ENCODE measurements around the gene APC2. TPM values are rescaled to one million over a fixed set of nuclear protein-coding genes. Genes with fewer than 3 reads are reported as not detected.
A peak's percentile ranks its signal among the peaks of the same experiment; 100 is the strongest.

The APC2 gene
- total RNA-seq, 1 donor from 2014 or later: 1.0 TPM

- Histone ChIP-seq H3K9me3 (ENCODE audit: control insufficient read depth in 3 of 3, low read length in 3 of 3) (no peaks in the 10 kb centered on the region), H3K9ac (ENCODE audit: low read depth in 1 of 3, low read length in 3 of 3) (peak overlapping the region in 1 of 3 donors; percentile 50), H3K27ac (ENCODE audit: low read depth, low read length) (no peak overlapping the region), H3K4me1 (ENCODE audit: control insufficient read depth in 3 of 3, insufficient read depth in 3 of 3, low read length in 3 of 3) (peaks cover 12 to 22% (median 18%) of the 10 kb centered on the region in 3 donors), H3K36me3 (ENCODE audit: control insufficient read depth in 3 of 3, insufficient read depth in 3 of 3, low read length in 3 of 3) (peaks cover 4 to 11% (median 5%) of the 10 kb centered on the region in 3 donors), H3K27me3 (ENCODE audit: control insufficient read depth in 3 of 3, insufficient read depth in 3 of 3, low read length in 3 of 3) (peaks cover 21 to 31% (median 21%) of the 10 kb centered on the region in 3 donors), H3K4me3 (ENCODE audit: low read length in 3 of 3) (no peak overlapping the region)
These were observed 52.6 kb downstream of the APC2 start for GRCh38 chr19:1502433-1503088.

- Histone ChIP-seq H3K36me3 (ENCODE audit: control insufficient read depth in 3 of 3, insufficient read depth in 3 of 3, low read length in 3 of 3) (peaks cover 4 to 11% (median 5%) of the 10 kb centered on the region in 3 donors), H3K4me3 (ENCODE audit: low read length in 3 of 3) (peak overlapping the region in 1 of 3 donors; percentile 29), H3K9me3 (ENCODE audit: control insufficient read depth in 3 of 3, low read length in 3 of 3) (no peaks in the 10 kb centered on the region), H3K27me3 (ENCODE audit: control insufficient read depth in 3 of 3, insufficient read depth in 3 of 3, low read length in 3 of 3) (peaks cover 16 to 24% (median 17%) of the 10 kb centered on the region in 3 donors), H3K9ac (ENCODE audit: low read depth in 1 of 3, low read length in 3 of 3) (peak overlapping the region in 1 of 3 donors; percentile 50), H3K4me1 (ENCODE audit: control insufficient read depth in 3 of 3, insufficient read depth in 3 of 3, low read length in 3 of 3) (peaks cover 12 to 23% (median 21%) of the 10 kb centered on the region in 3 donors), H3K27ac (ENCODE audit: low read depth, low read length) (no peak overlapping the region)
These were observed 53.4 kb downstream of the APC2 start for GRCh38 chr19:1503089-1503924.

DNA sequence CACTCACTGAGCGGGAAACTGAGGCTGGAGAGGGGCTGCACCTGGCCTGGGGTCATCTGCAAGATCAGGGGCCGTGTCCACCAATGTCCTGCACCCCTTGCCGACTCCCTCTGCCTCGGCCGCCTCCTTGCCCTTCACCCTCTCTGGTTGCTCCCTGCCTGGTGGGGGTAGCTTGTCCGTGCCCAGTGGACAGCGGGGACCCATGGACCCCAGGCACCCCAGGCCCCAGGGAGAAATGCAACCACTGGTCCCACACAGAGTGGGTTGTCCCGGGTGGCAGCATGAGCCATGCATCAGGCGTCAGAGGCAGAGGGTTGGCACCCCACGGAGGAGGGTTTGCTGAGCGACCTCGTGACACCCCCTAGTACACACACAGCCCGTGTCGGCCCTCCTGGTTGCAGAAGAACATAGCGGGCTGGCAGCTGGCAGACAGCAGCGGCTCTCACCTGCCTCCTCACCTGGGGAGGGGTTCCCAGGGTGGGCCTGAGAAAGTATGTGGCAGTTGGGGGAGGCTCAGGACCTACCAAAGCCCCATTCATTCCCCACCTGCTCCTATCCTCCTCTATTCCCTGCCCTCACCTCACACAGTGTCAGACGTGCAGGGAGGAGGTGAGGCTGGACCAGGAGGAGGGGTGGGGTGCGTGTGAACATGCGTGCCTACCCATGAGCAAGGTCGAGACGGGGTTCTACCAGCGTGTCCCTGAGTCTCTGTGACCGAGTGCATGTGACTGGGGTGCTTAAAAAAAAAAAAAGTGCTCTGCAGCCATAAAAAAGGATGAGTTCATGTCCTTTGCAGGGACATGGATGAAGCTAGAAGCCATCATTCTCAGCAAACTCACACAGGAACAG, 54.2 kb downstream of the APC2 start:
- H3K27ac ChIP-seq (ENCODE audit: low read depth, low read length): no peak overlapping the region
- peaks cover 16 to 24% (median 17%) of the 10 kb centered on the region in 3 donors for H3K27me3 ChIP-seq (ENCODE audit: control insufficient read depth in 3 of 3, insufficient read depth in 3 of 3, low read length in 3 of 3)
- H3K9me3 ChIP-seq (ENCODE audit: control insufficient read depth in 3 of 3, low read length in 3 of 3): no peaks in the 10 kb centered on the region
- peak overlapping the region in 1 of 3 donors; percentile 33 for H3K9ac ChIP-seq (ENCODE audit: low read depth in 1 of 3, low read length in 3 of 3)
- H3K36me3 ChIP-seq (ENCODE audit: control insufficient read depth in 3 of 3, insufficient read depth in 3 of 3, low read length in 3 of 3): peaks cover 4 to 11% (median 5%) of the 10 kb centered on the region in 3 donors
- H3K4me3 ChIP-seq (ENCODE audit: low read length in 3 of 3): no peak overlapping the region
- H3K4me1 ChIP-seq (ENCODE audit: control insufficient read depth in 3 of 3, insufficient read depth in 3 of 3, low read length in 3 of 3): peaks cover 14 to 27% (median 21%) of the 10 kb centered on the region in 3 donors

GRCh38 chr19:1505012-1505411, 55.1 kb downstream of the APC2 start:
- Histone ChIP-seq H3K27ac (ENCODE audit: low read depth, low read length) (no peak overlapping the region), H3K9ac (ENCODE audit: low read depth in 1 of 3, low read length in 3 of 3) (no peak overlapping the region), H3K36me3 (ENCODE audit: control insufficient read depth in 3 of 3, insufficient read depth in 3 of 3, low read length in 3 of 3) (peaks cover 4 to 17% (median 5%) of the 10 kb centered on the region in 3 donors), H3K4me1 (ENCODE audit: control insufficient read depth in 3 of 3, insufficient read depth in 3 of 3, low read length in 3 of 3) (peaks cover 14 to 27% (median 24%) of the 10 kb centered on the region in 3 donors), H3K27me3 (ENCODE audit: control insufficient read depth in 3 of 3, insufficient read depth in 3 of 3, low read length in 3 of 3) (peaks cover 16 to 21% (median 17%) of the 10 kb centered on the region in 3 donors), H3K9me3 (ENCODE audit: control insufficient read depth in 3 of 3, low read length in 3 of 3) (no peaks in the 10 kb centered on the region), H3K4me3 (ENCODE audit: low read length in 3 of 3) (no peak overlapping the region)

GRCh38 chr19:1505991-1506881, 56.3 kb downstream of the APC2 start:
- peaks cover 4 to 17% (median 5%) of the 10 kb centered on the region in 3 donors for H3K36me3 ChIP-seq (ENCODE audit: control insufficient read depth in 3 of 3, insufficient read depth in 3 of 3, low read length in 3 of 3)
- peaks cover 16 to 17% (median 17%) of the 10 kb centered on the region in 3 donors for H3K27me3 ChIP-seq (ENCODE audit: control insufficient read depth in 3 of 3, insufficient read depth in 3 of 3, low read length in 3 of 3)
- H3K27ac ChIP-seq (ENCODE audit: low read depth, low read length): no peak overlapping the region
- H3K9ac ChIP-seq (ENCODE audit: low read depth in 1 of 3, low read length in 3 of 3): no peak overlapping the region
- peaks cover 14 to 28% (median 24%) of the 10 kb centered on the region in 3 donors for H3K4me1 ChIP-seq (ENCODE audit: control insufficient read depth in 3 of 3, insufficient read depth in 3 of 3, low read length in 3 of 3)
- H3K4me3 ChIP-seq (ENCODE audit: low read length in 3 of 3): no peak overlapping the region
- no peaks in the 10 kb centered on the region for H3K9me3 ChIP-seq (ENCODE audit: control insufficient read depth in 3 of 3, low read length in 3 of 3)

DNA sequence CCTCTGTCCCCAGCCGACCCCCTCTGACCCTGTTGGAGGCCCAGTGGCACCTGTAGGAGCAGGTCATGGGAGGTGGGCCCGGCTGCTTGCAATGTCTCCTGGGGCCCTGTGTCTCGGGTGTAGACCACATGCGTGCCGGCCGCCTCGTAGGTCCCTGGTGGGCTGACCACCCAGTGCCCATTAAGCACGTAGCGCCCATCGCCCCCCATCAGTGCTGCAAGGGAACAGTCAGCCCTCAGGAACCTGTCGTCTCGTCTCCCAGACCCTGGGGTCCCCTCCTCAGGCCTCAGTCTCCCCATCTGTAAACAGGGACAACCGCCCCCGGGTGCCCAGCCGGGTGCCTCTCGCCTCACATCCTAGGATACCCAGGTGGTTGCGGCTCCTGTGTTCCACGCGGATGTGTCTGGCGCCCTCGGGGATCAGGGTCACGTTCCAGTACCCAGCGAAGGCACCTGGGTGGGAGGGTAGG, 57.3 kb downstream of the APC2 start:
- Histone ChIP-seq H3K4me1 (ENCODE audit: control insufficient read depth in 3 of 3, insufficient read depth in 3 of 3, low read length in 3 of 3) (peaks cover 14 to 33% (median 29%) of the 10 kb centered on the region in 3 donors), H3K9ac (ENCODE audit: low read depth in 1 of 3, low read length in 3 of 3) (peak overlapping the region in 2 of 3 donors; percentile 23 to 82)

GRCh38 chr19:1507763-1508506, 58.0 kb downstream of the APC2 start:
- H3K27me3 ChIP-seq (ENCODE audit: control insufficient read depth in 3 of 3, insufficient read depth in 3 of 3, low read length in 3 of 3): peaks cover 11 to 13% (median 12%) of the 10 kb centered on the region in 3 donors
- peaks cover 13 to 31% (median 31%) of the 10 kb centered on the region in 3 donors for H3K4me1 ChIP-seq (ENCODE audit: control insufficient read depth in 3 of 3, insufficient read depth in 3 of 3, low read length in 3 of 3)
- peaks cover 4 to 17% (median 5%) of the 10 kb centered on the region in 3 donors for H3K36me3 ChIP-seq (ENCODE audit: control insufficient read depth in 3 of 3, insufficient read depth in 3 of 3, low read length in 3 of 3)
- H3K4me3 ChIP-seq (ENCODE audit: low read length in 3 of 3): peak overlapping the region; percentile 65 to 73 (median 72)
- H3K9me3 ChIP-seq (ENCODE audit: control insufficient read depth in 3 of 3, low read length in 3 of 3): no peaks in the 10 kb centered on the region
- H3K27ac ChIP-seq (ENCODE audit: low read depth, low read length): peak overlapping the region; percentile 85
- H3K9ac ChIP-seq (ENCODE audit: low read depth in 1 of 3, low read length in 3 of 3): peak overlapping the region in 2 of 3 donors; percentile 51 to 82

More for the DNA sequence above, 57.3 kb downstream of the APC2 start:
- H3K9me3 ChIP-seq (ENCODE audit: control insufficient read depth in 3 of 3, low read length in 3 of 3): no peaks in the 10 kb centered on the region
- peaks cover 15 to 17% (median 16%) of the 10 kb centered on the region in 3 donors for H3K27me3 ChIP-seq (ENCODE audit: control insufficient read depth in 3 of 3, insufficient read depth in 3 of 3, low read length in 3 of 3)
- peak overlapping the region; percentile 8 to 73 (median 65) for H3K4me3 ChIP-seq (ENCODE audit: low read length in 3 of 3)
- H3K36me3 ChIP-seq (ENCODE audit: control insufficient read depth in 3 of 3, insufficient read depth in 3 of 3, low read length in 3 of 3): peaks cover 4 to 17% (median 5%) of the 10 kb centered on the region in 3 donors
- H3K27ac ChIP-seq (ENCODE audit: low read depth, low read length): peak overlapping the region; percentile 85

GRCh38 chr19:1508507-1508856, 58.6 kb downstream of the APC2 start:
- H3K27ac ChIP-seq (ENCODE audit: low read depth, low read length): peak overlapping the region; percentile 85

More at GRCh38 chr19:1508507-1508856, 58.6 kb downstream of the APC2 start:
- peaks cover 7 to 8% (median 7%) of the 10 kb centered on the region in 3 donors for H3K27me3 ChIP-seq (ENCODE audit: control insufficient read depth in 3 of 3, insufficient read depth in 3 of 3, low read length in 3 of 3)
- peak overlapping the region; percentile 9 to 54 (median 44) for H3K4me3 ChIP-seq (ENCODE audit: low read length in 3 of 3)
- H3K36me3 ChIP-seq (ENCODE audit: control insufficient read depth in 3 of 3, insufficient read depth in 3 of 3, low read length in 3 of 3): peaks cover 4 to 17% (median 5%) of the 10 kb centered on the region in 3 donors
- H3K9me3 ChIP-seq (ENCODE audit: control insufficient read depth in 3 of 3, low read length in 3 of 3): no peaks in the 10 kb centered on the region
- H3K4me1 ChIP-seq (ENCODE audit: control insufficient read depth in 3 of 3, insufficient read depth in 3 of 3, low read length in 3 of 3): peaks cover 8 to 27% (median 26%) of the 10 kb centered on the region in 3 donors
- peak overlapping the region in 1 of 3 donors; percentile 62 for H3K9ac ChIP-seq (ENCODE audit: low read depth in 1 of 3, low read length in 3 of 3)
